Activated T-cell treated with anti-CD3 and anti-CD28 coated beads, Interleukin-2, amount 50 U/mL, for 24 hours (primary cell): Measurements from ENCODE around the gene ENDOD1.
A peak's percentile ranks its signal among the peaks of the same experiment; 100 is the strongest.
"Not testable (repeated sequence)": the region's sequence is repeated elsewhere in the genome, so short reads cannot be mapped to it uniquely, and the experiment has no call there.

Experiments
- DNase-seq: peaks from one replicate; pipeline ENCODE4 v3.0.0-alpha.2; 2020
- H3K27ac Mint-ChIP-seq: 2 replicates; pipeline ENCODE4 v1.8.0; 2020; ENCODE audit warnings: mild to moderate bottlenecking, mixed read lengths
- H3K27me3 Mint-ChIP-seq: 2 replicates; pipeline ENCODE4 v1.8.0; 2020; ENCODE audit warnings: mixed read lengths
- H3K36me3 Mint-ChIP-seq: 2 replicates; pipeline ENCODE4 v1.8.0; 2020; ENCODE audit warnings: low read depth, mixed read lengths
- H3K4me1 Mint-ChIP-seq: 2 replicates; pipeline ENCODE4 v1.8.0; 2020; ENCODE audit warnings: low read depth, mixed read lengths
- H3K4me3 Mint-ChIP-seq: 2 replicates; pipeline ENCODE4 v1.8.0; 2020; ENCODE audit warnings: mild to moderate bottlenecking, moderate library complexity, mixed read lengths
- H3K9me3 Mint-ChIP-seq: 2 replicates; pipeline ENCODE4 v1.8.0; 2020; ENCODE audit warnings: mixed read lengths

Gene ENDOD1, protein sequence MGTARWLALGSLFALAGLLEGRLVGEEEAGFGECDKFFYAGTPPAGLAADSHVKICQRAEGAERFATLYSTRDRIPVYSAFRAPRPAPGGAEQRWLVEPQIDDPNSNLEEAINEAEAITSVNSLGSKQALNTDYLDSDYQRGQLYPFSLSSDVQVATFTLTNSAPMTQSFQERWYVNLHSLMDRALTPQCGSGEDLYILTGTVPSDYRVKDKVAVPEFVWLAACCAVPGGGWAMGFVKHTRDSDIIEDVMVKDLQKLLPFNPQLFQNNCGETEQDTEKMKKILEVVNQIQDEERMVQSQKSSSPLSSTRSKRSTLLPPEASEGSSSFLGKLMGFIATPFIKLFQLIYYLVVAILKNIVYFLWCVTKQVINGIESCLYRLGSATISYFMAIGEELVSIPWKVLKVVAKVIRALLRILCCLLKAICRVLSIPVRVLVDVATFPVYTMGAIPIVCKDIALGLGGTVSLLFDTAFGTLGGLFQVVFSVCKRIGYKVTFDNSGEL

DNA sequence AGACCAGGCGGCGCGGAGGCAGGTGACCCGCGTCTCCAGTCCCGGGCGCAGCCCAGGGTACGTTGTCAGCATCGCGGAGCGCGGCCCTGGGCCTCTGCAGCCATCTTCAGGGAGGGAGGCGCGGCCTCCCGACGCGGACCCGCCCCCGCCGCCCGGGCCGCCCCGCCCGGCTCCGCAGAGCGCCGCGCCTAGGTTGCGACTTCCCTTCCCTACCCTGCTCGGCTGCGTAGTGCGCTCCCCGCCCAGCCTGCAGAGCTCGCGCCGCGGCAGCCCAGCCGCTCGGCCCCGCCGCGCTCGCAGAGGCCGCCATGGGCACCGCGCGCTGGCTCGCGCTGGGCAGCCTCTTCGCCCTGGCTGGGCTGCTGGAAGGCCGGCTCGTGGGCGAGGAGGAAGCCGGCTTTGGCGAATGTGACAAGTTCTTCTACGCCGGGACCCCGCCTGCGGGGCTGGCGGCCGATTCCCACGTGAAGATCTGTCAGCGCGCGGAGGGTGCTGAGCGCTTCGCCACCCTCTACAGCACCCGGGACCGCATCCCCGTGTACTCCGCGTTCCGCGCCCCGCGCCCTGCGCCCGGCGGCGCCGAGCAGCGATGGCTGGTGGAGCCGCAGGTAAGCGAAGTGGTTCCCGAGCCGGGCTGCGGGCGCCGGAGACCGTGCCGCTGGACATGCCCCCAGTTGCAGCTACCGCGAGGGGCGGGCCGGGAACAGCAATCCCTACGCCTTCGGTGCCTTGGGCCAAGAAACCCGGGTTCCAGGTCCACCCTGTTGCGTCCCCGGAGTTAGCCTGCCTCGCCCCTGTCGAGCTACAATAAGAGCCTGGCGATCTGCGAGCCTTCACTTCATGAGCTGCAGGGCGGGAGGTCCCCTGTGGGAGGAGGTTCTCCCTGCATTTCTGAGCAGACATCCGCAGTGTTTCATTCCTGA is at the start of gene ENDOD1:
TSS of gene ENDOD1 (plus strand) at position 227 of the 923 bp plus-strand sequence. CDS start at position 309, 82 bp downstream.
- peaks cover 4% of the 10 kb centered on the region for H3K36me3 Mint-ChIP-seq
- H3K4me3 Mint-ChIP-seq, result peak within 1 kb of the TSS; percentile 88
- DNase-seq, result peak; percentile 91
- H3K27ac Mint-ChIP-seq, result peak within 1 kb of the TSS; percentile 82
- no peaks in the 10 kb centered on the region for H3K9me3 Mint-ChIP-seq
- H3K27me3 Mint-ChIP-seq, result no peaks in the 10 kb centered on the region
- H3K4me1 Mint-ChIP-seq, result peaks cover 63% of the 10 kb centered on the region

DNA sequence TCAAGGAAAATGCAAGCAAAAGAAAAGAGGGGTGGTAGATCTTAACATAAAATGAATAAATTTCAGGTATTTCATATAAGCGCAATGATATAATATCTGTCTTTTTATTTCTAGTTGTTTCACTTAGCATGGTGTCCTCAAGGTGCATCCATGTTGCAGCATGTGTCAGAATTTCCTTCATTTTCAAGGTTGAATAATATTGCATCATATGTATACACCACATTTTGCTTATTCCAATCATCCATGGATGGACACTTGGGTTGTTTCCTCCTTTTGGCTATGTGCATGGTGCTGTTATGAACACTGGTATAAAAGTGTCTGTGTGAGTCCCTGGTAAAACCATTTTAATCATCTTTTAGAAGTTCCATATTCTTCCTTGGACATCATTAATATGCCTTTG is 47.4 kb upstream of the ENDOD1 start:
- Mint-ChIP-seq H3K36me3 (no peaks in the 10 kb centered on the region), H3K27me3 (peaks cover 60% of the 10 kb centered on the region), H3K9me3 (no peaks in the 10 kb centered on the region)

DNA sequence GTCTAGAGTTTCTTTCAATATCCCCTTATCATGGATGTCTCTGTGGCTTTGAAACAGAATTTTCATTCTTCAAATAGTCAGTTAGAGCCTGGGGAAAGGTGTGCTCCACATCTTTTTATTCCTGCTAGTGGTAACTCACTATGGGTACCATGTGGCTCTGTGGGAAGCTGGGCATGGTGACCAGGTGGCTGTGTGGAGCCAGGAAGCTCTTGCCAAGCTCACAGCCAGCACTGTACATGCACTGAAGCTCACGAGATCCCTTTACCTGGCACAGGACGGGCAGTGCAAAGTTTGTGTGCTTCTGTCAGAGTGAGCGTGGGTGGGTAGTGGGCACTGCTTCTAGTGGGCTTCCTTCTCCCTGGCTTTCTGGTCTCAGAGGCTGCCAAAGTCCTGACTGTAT is 46.7 kb upstream of the ENDOD1 start:
- Mint-ChIP-seq H3K4me1 (no peaks in the 10 kb centered on the region), H3K36me3 (no peaks in the 10 kb centered on the region), H3K9me3 (no peaks in the 10 kb centered on the region), H3K27ac (no peak overlapping the region), H3K4me3 (no peak overlapping the region), H3K27me3 (peaks cover 59% of the 10 kb centered on the region)
- no peak for DNase-seq

More for the DNA sequence above, 47.4 kb upstream of the ENDOD1 start:
- Mint-ChIP-seq H3K27ac (no peak overlapping the region), H3K4me1 (no peaks in the 10 kb centered on the region), H3K4me3 (no peak overlapping the region)
- no peak for DNase-seq

DNA sequence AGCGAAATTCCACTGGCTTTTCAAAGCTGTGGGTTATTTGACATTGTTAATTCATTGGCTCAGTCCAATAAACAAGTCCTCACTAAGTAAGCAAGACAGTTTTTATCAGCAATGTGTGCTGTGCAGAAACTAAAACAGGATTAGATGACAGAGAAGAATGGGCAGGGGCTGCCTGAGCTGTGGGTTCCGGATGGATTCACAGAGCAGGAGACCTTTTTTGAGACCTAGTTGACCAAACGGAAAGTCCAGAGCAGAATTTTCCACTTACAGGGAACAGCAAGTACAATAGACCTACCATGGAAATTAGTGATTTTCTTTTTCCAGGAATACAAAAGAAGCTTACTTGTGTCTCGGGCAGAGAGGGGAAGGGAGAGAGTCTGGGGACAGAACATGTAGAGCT is 45.6 kb upstream of the ENDOD1 start:
- Mint-ChIP-seq H3K36me3 (no peaks in the 10 kb centered on the region), H3K27ac (no peak overlapping the region), H3K27me3 (peaks cover 55% of the 10 kb centered on the region), H3K4me1 (no peaks in the 10 kb centered on the region), H3K4me3 (no peak overlapping the region), H3K9me3 (no peaks in the 10 kb centered on the region)
- no peak for DNase-seq

DNA sequence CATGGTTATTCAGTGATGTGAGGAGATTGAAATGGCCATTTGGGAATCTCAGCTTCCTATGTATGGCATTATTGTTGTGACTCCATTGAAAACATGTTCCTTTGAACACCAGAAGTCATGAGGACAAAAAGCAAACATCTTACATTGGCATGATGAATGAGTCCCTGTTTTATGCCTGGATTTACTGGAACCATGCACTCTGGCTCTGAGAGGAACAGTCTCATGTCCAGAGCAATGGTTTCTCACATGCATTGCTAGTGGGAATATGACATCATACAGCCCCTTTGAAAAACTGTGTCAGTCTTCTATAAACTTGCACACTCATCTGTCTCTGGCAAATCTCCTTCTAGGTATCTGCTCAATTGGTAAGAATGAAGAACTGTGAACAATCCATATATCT is 43.8 kb upstream of the ENDOD1 start:
- DNase-seq, result no peak
- Mint-ChIP-seq H3K27me3 (peaks cover 65% of the 10 kb centered on the region), H3K9me3 (no peaks in the 10 kb centered on the region), H3K27ac (no peak overlapping the region), H3K36me3 (no peaks in the 10 kb centered on the region), H3K4me1 (no peaks in the 10 kb centered on the region), H3K4me3 (no peak overlapping the region)

DNA sequence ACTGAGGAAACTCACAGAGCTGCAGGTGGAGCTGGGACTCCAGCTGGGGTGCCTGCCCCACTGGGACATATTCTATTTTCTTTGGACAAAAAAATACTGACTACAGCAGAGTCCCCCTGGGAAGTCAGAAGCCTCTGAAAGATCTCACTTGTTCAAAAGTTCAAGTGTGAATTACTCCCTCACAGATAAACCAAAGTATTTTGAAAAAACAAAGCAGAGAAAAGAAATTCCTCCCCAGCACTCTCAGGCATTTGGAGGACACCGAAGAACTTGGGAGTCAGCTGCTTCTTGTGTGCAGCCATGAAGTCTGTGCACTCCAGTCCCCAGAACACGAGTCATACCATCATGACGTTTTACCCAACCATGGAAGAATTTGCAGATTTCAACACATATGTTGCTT is 40.5 kb upstream of the ENDOD1 start, which contains the start of gene KDM4F:
TSS of gene KDM4F (plus strand) at position 301 of the 400 bp plus-strand sequence.
- not testable (repeated sequence) for H3K36me3 Mint-ChIP-seq, H3K4me3 Mint-ChIP-seq, H3K9me3 Mint-ChIP-seq, DNase-seq, H3K4me1 Mint-ChIP-seq, H3K27ac Mint-ChIP-seq
- peaks cover 62% of the 10 kb centered on the region for H3K27me3 Mint-ChIP-seq

DNA sequence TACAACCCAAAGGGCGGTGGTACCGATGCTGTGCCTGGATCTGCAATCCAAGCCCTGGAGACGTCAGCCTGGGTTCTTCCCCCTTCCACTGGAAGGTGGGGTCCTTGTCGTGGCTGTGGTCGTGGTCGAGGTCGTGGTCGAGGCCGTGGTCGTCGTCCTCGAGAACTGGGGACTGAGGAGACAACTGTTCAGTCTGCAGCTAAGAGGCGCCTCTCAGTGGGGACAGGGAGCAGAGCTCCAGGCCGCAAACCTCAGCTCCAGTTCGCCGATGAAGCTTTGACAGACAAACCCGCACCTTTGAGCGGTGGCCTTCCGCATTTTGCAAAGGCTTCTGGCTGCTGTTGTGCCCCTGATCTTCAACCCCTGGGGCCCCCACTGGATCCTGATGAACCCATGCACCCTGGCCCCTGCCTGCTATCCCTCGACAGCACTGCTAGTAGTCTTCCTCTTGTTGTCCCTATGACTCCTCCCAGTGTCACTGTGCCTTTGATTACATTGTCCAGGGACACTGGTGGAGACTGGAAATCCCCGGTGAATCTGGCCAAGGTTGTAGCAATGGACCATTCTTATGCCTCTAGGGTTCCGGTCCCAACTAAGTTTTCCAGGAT is 38.9 kb upstream of the ENDOD1 start:
- Mint-ChIP-seq H3K4me1 (no peaks in the 10 kb centered on the region), H3K4me3 (no peak overlapping the region), H3K27me3 (peaks cover 62% of the 10 kb centered on the region), H3K27ac (no peak overlapping the region), H3K36me3 (no peaks in the 10 kb centered on the region), H3K9me3 (no peaks in the 10 kb centered on the region)
- DNase-seq, result no peak

DNA sequence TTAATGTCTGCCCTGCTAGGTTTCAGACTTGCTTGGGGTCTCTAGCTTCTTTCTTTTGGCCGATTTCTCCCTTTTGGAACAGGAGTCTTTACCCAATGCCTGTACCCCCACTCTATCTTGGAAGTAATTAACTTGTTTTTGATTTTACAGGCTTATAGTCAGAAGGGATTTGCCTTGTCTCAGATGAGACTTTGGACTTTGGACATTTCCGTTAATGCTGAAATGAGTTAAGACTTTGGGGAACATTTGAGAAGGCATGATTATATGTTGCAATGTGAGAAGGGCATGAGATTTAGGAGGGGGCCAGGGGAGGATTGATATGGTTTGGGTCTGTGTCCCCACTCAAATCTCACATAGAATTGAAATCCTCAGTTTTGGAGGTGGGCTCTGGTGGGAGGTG is 35.3 kb upstream of the ENDOD1 start:
- H3K27me3 Mint-ChIP-seq, result peaks cover 43% of the 10 kb centered on the region
- H3K36me3 Mint-ChIP-seq, result no peaks in the 10 kb centered on the region
- H3K9me3 Mint-ChIP-seq, result no peaks in the 10 kb centered on the region
- H3K27ac Mint-ChIP-seq, result no peak overlapping the region
- no peak for DNase-seq
- no peaks in the 10 kb centered on the region for H3K4me1 Mint-ChIP-seq
- no peak overlapping the region for H3K4me3 Mint-ChIP-seq

DNA sequence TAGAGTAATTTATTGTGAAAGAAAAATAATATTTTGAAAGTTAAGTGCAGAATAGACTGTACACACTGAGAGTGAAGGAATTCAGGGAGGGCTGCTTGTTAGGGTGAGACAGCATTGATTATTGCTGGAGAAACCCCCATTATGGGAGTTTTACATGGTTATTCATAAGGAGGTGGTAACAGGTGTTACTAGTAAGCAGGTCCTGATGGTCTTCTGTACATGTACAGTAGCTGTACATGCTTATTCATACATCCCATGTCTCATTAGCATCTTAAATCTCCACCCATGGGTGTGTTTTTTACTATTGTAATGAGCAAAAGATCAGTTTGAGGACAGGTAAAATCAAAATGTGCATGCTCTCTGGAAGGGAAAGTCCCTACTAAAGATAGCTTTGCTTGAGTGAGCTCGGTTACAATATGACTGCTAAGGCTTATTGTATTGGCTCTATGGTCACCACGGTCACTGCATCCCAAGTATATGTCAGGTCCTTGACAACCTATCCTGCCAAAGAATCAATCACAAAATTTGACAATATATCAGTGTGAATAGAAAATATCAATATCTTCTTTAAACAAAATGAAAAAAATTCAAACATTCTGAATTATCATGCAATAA is 34.3 kb upstream of the ENDOD1 start:
- H3K4me1 Mint-ChIP-seq, result no peaks in the 10 kb centered on the region
- H3K27me3 Mint-ChIP-seq, result peaks cover 41% of the 10 kb centered on the region
- no peak overlapping the region for H3K27ac Mint-ChIP-seq
- no peak for DNase-seq
- no peaks in the 10 kb centered on the region for H3K9me3 Mint-ChIP-seq
- H3K4me3 Mint-ChIP-seq, result no peak overlapping the region
- H3K36me3 Mint-ChIP-seq, result no peaks in the 10 kb centered on the region

DNA sequence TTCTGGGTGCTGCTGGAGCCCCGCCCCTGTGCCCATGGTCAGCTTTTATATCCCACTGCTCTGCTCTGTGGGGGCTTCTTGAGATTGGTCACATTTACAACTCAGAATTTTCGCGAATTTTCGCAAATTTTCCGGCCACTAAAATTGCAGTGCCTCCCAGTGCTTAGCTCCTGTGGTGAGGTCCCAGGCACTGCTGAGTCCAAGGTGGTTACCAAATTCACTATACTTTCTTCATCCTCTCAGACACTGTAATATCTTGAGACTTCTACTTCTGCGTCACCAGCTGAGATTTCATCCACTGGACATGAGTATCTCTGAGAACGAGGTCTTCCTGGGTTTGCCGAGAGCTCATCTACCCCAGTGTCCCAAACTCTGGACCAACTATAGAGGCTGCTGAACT is 31.7 kb upstream of the ENDOD1 start:
- Mint-ChIP-seq H3K27ac (no peak overlapping the region), H3K4me3 (no peak overlapping the region), H3K9me3 (no peaks in the 10 kb centered on the region), H3K4me1 (no peaks in the 10 kb centered on the region), H3K36me3 (no peaks in the 10 kb centered on the region), H3K27me3 (peaks cover 32% of the 10 kb centered on the region)
- DNase-seq, result no peak

DNA sequence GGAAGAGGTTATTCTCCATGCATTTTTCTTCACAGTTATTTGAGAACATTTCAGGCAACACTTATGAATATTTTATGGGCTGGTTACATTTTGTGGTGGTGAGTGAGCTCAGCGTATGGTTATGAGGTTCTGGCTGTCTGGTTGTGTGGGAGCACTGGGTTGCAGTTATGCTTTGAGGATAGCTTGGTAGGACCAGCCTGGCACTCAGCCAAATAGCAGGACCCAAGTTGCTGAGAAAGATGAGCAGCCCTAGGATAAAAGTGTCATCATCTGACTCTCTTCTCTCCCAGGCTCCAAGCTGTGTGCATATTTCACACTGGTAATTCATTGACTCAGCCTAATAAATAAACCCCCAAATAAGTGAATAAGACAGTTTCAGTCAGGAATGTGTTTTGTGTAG is 31.0 kb upstream of the ENDOD1 start:
- Mint-ChIP-seq H3K4me1 (no peaks in the 10 kb centered on the region), H3K27ac (no peak overlapping the region), H3K4me3 (no peak overlapping the region), H3K36me3 (no peaks in the 10 kb centered on the region), H3K27me3 (peaks cover 25% of the 10 kb centered on the region), H3K9me3 (no peaks in the 10 kb centered on the region)
- no peak for DNase-seq

DNA sequence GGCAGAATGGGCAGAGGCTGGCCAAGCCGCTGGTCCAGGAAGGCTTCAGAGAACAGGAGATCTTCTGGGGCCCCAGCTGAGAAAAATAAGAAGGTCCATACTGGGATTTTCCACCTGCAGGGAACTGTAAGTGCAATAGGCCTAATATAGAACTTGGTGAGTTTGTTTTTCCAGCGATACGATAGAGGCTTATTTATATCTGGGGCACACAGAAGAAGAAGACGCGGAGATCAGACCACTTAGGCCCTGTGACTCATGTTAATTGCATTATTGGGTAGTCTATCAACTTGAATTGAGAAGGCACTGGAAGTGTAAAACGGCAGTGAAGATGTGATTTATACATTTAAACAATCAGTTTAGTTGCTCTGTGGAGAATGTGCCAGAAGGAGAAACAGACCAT is 30.6 kb upstream of the ENDOD1 start:
- Mint-ChIP-seq H3K9me3 (no peaks in the 10 kb centered on the region), H3K36me3 (no peaks in the 10 kb centered on the region), H3K4me3 (no peak overlapping the region), H3K27me3 (peaks cover 21% of the 10 kb centered on the region), H3K4me1 (no peaks in the 10 kb centered on the region), H3K27ac (no peak overlapping the region)
- no peak for DNase-seq

DNA sequence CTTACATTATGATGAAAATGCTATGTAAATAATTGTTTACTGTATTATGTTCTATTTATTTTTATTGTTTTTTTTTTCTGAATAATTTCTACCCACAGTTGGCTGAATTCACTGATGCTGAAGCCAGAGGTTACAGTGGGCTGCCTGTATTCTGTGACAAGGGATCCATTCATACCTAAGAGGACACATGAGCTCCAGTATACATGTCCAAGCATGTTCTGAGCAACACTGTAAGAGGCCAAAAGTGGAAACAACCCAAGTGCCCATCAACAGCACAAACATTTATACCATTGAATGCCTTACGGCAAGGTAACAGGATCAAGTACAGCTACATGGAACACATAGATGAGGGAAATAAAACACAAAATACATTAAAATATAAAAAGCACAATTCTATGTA is 24.3 kb upstream of the ENDOD1 start:
- Mint-ChIP-seq H3K4me3 (no peak overlapping the region), H3K4me1 (peaks cover 14% of the 10 kb centered on the region), H3K27me3 (peaks cover 2% of the 10 kb centered on the region), H3K27ac (no peak overlapping the region), H3K9me3 (no peaks in the 10 kb centered on the region), H3K36me3 (peaks cover 22% of the 10 kb centered on the region)
- DNase-seq, result no peak

DNA sequence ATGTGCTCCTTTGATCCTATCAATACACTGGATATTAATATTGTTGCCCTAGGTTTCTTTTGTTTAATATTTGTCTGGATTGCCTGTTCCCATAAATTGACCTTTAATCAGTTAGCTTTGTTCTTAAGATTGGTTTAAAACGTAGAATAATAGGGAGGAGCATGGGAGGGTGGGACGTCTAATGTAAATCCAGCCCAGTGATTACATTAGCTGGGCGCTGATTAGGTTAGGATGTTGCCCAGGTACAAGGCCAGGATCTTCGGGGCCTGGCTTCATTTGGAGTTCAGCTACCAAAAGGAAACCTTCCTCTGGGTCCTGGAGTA is 23.0 kb upstream of the ENDOD1 start, which contains the start of gene SRSF8:
TSS of gene SRSF8 (plus strand) at position 204 of the 323 bp plus-strand sequence. CDS start 308 bp downstream, outside the sequence.
- Mint-ChIP-seq H3K4me1 (peaks cover 28% of the 10 kb centered on the region), H3K27ac (peak within 1 kb of the TSS; percentile 97), H3K27me3 (no peaks in the 10 kb centered on the region), H3K9me3 (no peaks in the 10 kb centered on the region), H3K4me3 (peak within 1 kb of the TSS; percentile 96), H3K36me3 (peaks cover 35% of the 10 kb centered on the region)
- no peak for DNase-seq
